HEK293 (cell line): ENCODE data around the gene MYD88.

ENCODE experiments used
- CTCF ChIA-PET: fragments of 350-600 bp; formaldehyde crosslinking; extraction: SDS; loops from one replicate; lab custom pipeline; 2021; ENCODE audit warnings: antibody characterized with exemption; lab: Yijun Ruan, JAX
- POLR2A ChIA-PET: fragments of 300-600 bp; formaldehyde crosslinking; extraction: SDS; loops from one replicate; lab custom pipeline; 2020; ENCODE audit warnings: antibody characterized with exemption, inconsistent platforms; lab: Yijun Ruan, JAX
- H3K27ac ChIP-seq: fragments of 200-500 bp; sonication (Bioruptor generic); 2 replicates; pipeline ENCODE4 v1.5.1; 2014; ENCODE audit warnings: low read depth, low read length, control low read depth, inconsistent platforms; ENCODE audit errors: extremely low read depth
- H3K36me3 ChIP-seq, 2 experiments: fragments of 200-500 bp in 1 of 2; sonication (Bioruptor generic) in 1 of 2; 1 replicate in 1 of 2; 2 replicates in 1 of 2; pipeline ENCODE4 v1.5.1; 2014 to 2017; ENCODE audit warnings: inconsistent platforms in 2 of 2, low read length in 2 of 2; ENCODE audit not compliant: control insufficient read depth in 2 of 2, insufficient read depth in 1 of 2
- H3K4me1 ChIP-seq: fragments of 200-500 bp; sonication (Bioruptor generic); 2 replicates; pipeline ENCODE4 v1.5.1; 2014; ENCODE audit warnings: mild to moderate bottlenecking, low read length, inconsistent platforms; ENCODE audit not compliant: control insufficient read depth, insufficient read depth
- H3K4me3 ChIP-seq: 2 replicates; pipeline ENCODE4 v1.5.1; 2011; ENCODE audit warnings: low read depth, mild to moderate bottlenecking, control low read depth, low read length, moderate library complexity
- H3K9me3 ChIP-seq: fragments of 200-500 bp; sonication (Bioruptor generic); 2 replicates; pipeline ENCODE4 v1.5.1; 2014; ENCODE audit warnings: low read depth, low read length, inconsistent platforms; ENCODE audit not compliant: control insufficient read depth, insufficient read depth
- GFI1B ChIP-seq: fragments of 450-650 bp; formaldehyde crosslinking; IDR thresholded peaks from 2 replicates; pipeline ENCODE4 v1.5.1; 2016; ENCODE audit warnings: missing biosample characterization, missing genetic modification characterization
- KLF10 ChIP-seq: fragments of 450-650 bp; IDR thresholded peaks from 2 replicates; pipeline ENCODE4 v1.5.1; 2018; ENCODE audit warnings: missing biosample characterization, mild to moderate bottlenecking, missing genetic modification characterization
- KLF9 ChIP-seq: fragments of 450-650 bp; formaldehyde crosslinking; IDR thresholded peaks from 2 replicates; pipeline ENCODE4 v1.5.1; 2016; ENCODE audit warnings: missing biosample characterization, missing genetic modification characterization, low read depth
- MEIS1 ChIP-seq: sonication (generic); formaldehyde crosslinking; IDR thresholded peaks from 2 replicates; pipeline ENCODE4 v1.8.1; 2022; ENCODE audit warnings: missing genetic modification reagents, mild to moderate bottlenecking, borderline replicate concordance
- TRIM28 ChIP-seq: IDR thresholded peaks from 2 replicates; pipeline ENCODE4 v1.6.1; 2011; ENCODE audit warnings: low read length, control low read depth, borderline replicate concordance
- ZBTB1 ChIP-seq: fragments of 450-650 bp; formaldehyde crosslinking; IDR thresholded peaks from 2 replicates; pipeline ENCODE4 v1.5.1; 2016; ENCODE audit warnings: missing biosample characterization, missing genetic modification characterization
- ZNF202 ChIP-seq: fragments of 450-650 bp; formaldehyde crosslinking; IDR thresholded peaks from 2 replicates; pipeline ENCODE4 v1.5.1; 2016; ENCODE audit warnings: missing biosample characterization, missing genetic modification characterization, borderline replicate concordance
- ZNF223 ChIP-seq: fragments of 450-650 bp; formaldehyde crosslinking; IDR thresholded peaks from 2 replicates; pipeline ENCODE4 v1.5.1; 2016; ENCODE audit warnings: missing biosample characterization, missing genetic modification characterization
- ZNF23 ChIP-seq: fragments of 450-650 bp; formaldehyde crosslinking; IDR thresholded peaks from 2 replicates; pipeline ENCODE4 v1.5.1; 2016; ENCODE audit warnings: missing biosample characterization, missing genetic modification characterization, borderline replicate concordance
- ZNF274 ChIP-seq, 2 experiments: fragments of 200-500 bp in 1 of 2; fragments of 450-650 bp in 1 of 2; sonication (Bioruptor generic) in 1 of 2; formaldehyde crosslinking in 1 of 2; IDR thresholded peaks; 2 replicates each; pipeline versions ENCODE4 v1.5.1 to v1.6.1; 2014 to 2016; ENCODE audit warnings: borderline replicate concordance in 1 of 2, inconsistent platforms in 1 of 2, low read length in 1 of 2, missing biosample characterization in 1 of 2, missing genetic modification characterization in 1 of 2
- ZNF335 ChIP-seq: fragments of 450-650 bp; formaldehyde crosslinking; conservative IDR thresholded peaks from 2 replicates; pipeline ENCODE4 v1.5.1; 2016; ENCODE audit warnings: missing biosample characterization, missing genetic modification characterization
- ZNF341 ChIP-seq: fragments of 450-650 bp; formaldehyde crosslinking; IDR thresholded peaks from 2 replicates; pipeline ENCODE4; 2016; ENCODE audit warnings: low read depth, missing biosample characterization, missing genetic modification characterization
- ZNF501 ChIP-seq: fragments of 450-650 bp; formaldehyde crosslinking; IDR thresholded peaks from 2 replicates; pipeline ENCODE4 v1.5.1; 2016; ENCODE audit warnings: missing biosample characterization, missing genetic modification characterization
- ZNF544 ChIP-seq: fragments of 450-650 bp; formaldehyde crosslinking; IDR thresholded peaks from 2 replicates; pipeline ENCODE4 v1.5.0; 2017; ENCODE audit warnings: missing biosample characterization, missing genetic modification characterization
- ZNF558 ChIP-seq: fragments of 450-650 bp; formaldehyde crosslinking; IDR thresholded peaks from 2 replicates; pipeline ENCODE4 v1.5.1; 2016; ENCODE audit warnings: missing biosample characterization, missing genetic modification characterization
- ZNF561 ChIP-seq: fragments of 450-650 bp; IDR thresholded peaks from 2 replicates; pipeline ENCODE4 v1.5.1; 2018; ENCODE audit warnings: missing biosample characterization, missing genetic modification characterization, borderline replicate concordance
- ZNF654 ChIP-seq: fragments of 450-650 bp; formaldehyde crosslinking; IDR thresholded peaks from 2 replicates; pipeline ENCODE4 v1.5.1; 2016; ENCODE audit warnings: low read depth, missing biosample characterization, missing genetic modification characterization
- ZNF658 ChIP-seq: fragments of 450-650 bp; formaldehyde crosslinking; IDR thresholded peaks from 2 replicates; pipeline ENCODE4; 2016; ENCODE audit warnings: missing biosample characterization, missing genetic modification characterization
- ZNF701 ChIP-seq: fragments of 450-650 bp; formaldehyde crosslinking; IDR thresholded peaks from 2 replicates; pipeline ENCODE4 v1.5.1; 2016; ENCODE audit warnings: missing biosample characterization, missing genetic modification characterization
- ZXDB ChIP-seq: fragments of 450-650 bp; formaldehyde crosslinking; IDR thresholded peaks from 2 replicates; pipeline ENCODE4 v1.5.1; 2016; ENCODE audit warnings: missing biosample characterization, missing genetic modification characterization
- TF ChIP-seq, protein P1 (sequence below): fragments of 450-650 bp; IDR thresholded peaks from 2 replicates; pipeline ENCODE4 v1.5.1; 2018; ENCODE audit warnings: missing biosample characterization, missing genetic modification characterization
- TF ChIP-seq, protein P2 (sequence below): fragments of 450-650 bp; formaldehyde crosslinking; IDR thresholded peaks from 2 replicates; pipeline ENCODE4 v1.5.1; 2016; ENCODE audit warnings: missing biosample characterization, missing genetic modification characterization
- TF ChIP-seq, protein P3 (sequence below): fragments of 450-650 bp; formaldehyde crosslinking; IDR thresholded peaks from 2 replicates; pipeline ENCODE4 v1.5.1; 2017; ENCODE audit warnings: missing biosample characterization, mild to moderate bottlenecking, missing genetic modification characterization, moderate library complexity
- TF ChIP-seq, protein P4 (sequence below): fragments of 450-650 bp; formaldehyde crosslinking; IDR thresholded peaks from 2 replicates; pipeline ENCODE4 v1.5.1; 2016; ENCODE audit warnings: missing biosample characterization, missing genetic modification characterization
- TF ChIP-seq, protein P5 (sequence below): fragments of 450-650 bp; formaldehyde crosslinking; IDR thresholded peaks from 2 replicates; pipeline ENCODE4 v1.5.1; 2017; ENCODE audit warnings: missing biosample characterization, missing genetic modification characterization

Gene MYD88

DNA sequence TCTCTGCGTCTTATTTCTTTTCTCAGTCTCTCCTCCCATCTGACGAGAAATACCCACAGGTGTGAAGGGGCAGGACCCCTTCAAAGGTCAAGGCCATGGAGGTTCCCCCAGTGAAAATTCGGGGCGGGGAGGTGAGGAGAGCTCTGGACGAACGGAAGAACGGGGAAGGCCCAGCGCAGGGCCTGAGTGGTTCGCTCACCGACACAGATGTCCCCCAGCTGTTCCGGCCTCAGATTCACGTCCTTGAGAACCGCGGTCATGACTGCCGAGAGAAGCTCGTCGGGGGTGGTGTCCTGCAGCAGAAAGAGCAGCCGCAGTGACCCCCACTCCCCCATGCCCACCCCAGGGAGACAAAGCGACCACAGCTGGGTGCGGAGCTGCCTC is 2.1 kb upstream of the MYD88 start:
- Histone ChIP-seq H3K9me3 (no peaks in the 10 kb centered on the region), H3K36me3 (peaks cover 0 to 39% of the 10 kb centered on the region in 2 experiments; a peak in 1 of 3 replicates), H3K27ac (peak overlapping the region; percentile 2; the same call in 1 of the 2 replicates), H3K4me1 (no peaks in the 10 kb centered on the region), H3K4me3 (peak overlapping the region; percentile 83)
- ChIA-PET POLR2A (interaction anchor here (0.8 to 3.5 kb wide), 12 partner anchors 10 to 319 kb away, joined by 3 to 48 read pairs (median 6); partner anchors contain the start of genes ACVR2B and OXSR1), CTCF (no interaction called here)
- TF ChIP-seq ZNF558 (tag by site-specific recombination) (no peak), ZNF341 (tag by site-specific recombination) (peak; percentile 86), ZNF501 (tag by site-specific recombination) (no peak), ZNF544 (tag by site-specific recombination) (no peak), ZNF335 (tag by site-specific recombination) (peak; percentile 83)

DNA sequence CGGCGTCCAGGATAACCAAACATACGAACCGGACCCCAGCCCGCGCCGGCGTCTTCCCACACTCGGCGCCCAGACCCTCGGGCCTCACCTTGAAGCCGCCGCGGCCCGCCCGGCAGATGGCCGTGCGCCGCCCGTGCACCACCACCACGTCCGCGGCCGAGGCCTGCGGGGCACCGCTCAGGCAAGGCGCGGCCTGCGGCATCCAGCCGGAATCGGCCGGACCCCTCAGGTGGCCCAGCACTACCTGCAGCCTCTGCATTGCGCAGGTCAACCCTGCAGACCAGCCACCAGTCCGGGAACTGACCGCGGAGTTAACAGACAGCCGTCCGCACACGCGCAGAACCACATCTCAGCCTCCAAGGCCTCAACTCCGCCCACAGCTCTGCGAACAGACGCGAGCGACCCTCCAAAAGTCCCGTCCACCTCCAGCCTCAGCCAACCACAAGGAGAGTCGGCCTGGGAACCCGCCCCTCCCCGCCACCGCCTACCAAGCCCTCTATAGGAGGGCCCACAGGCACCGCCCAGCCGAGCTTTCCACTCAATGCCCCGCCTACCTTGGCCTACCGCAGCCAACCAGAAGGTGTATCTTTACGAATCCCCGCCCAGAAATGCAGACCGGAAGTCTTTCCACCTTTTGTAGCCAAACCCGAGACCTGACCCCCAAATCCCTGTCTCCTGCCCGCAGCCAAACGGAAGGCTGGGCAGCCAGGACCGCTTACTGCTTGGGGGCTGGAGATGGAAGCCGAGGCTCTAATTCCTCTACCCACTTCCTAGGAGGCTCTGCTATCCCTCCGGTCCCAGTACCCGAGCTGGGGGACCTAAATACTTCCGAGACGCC is 1.5 kb upstream of the MYD88 start, which contains the start of gene ACAA1:
Gene ACAA1 (minus strand): TSS at position 351 of the 838 bp plus-strand sequence. CDS start 92 bp downstream, at position 259.
- Histone ChIP-seq H3K36me3 (peaks cover 0 to 32% of the 10 kb centered on the region in 2 experiments; a peak in 1 of 3 replicates), H3K9me3 (no peaks in the 10 kb centered on the region), H3K4me3 (peak within 1 kb of the TSS; percentile 83), H3K4me1 (no peaks in the 10 kb centered on the region), H3K27ac (peak within 1 kb of the TSS; percentile 2; the same call in 1 of the 2 replicates)
- CTCF ChIA-PET, result no interaction called here
- POLR2A ChIA-PET, result interaction anchor here (0.6 to 3.5 kb wide), 17 partner anchors 11 to 318 kb away, joined by 3 to 48 read pairs (median 5); partner anchors contain the start of genes ACVR2B, OXSR1 and XYLB
- TF ChIP-seq ZNF202 (no peak), ZNF561 (tag by site-specific recombination) (no peak), GFI1B (tag by site-specific recombination) (no peak), ZXDB (tag by site-specific recombination) (no peak), ZNF654 (no peak), KLF9 (tag by site-specific recombination) (peak; percentile 28; the same call in 1 of the 2 replicates), ZNF658 (tag by site-specific recombination) (no peak), ZNF23 (tag by site-specific recombination) (no peak), KLF10 (no peak), ZNF223 (tag by site-specific recombination) (no peak), TRIM28 (no peak), ZNF701 (no peak), ZBTB1 (tag by site-specific recombination) (no peak), MEIS1 (CRISPR knock-in tag) (no peak), ZNF274 (IDR thresholded peaks at IDR 0.05; ENCODE audit: low read length) (no peak), ZNF274 (tag by site-specific recombination; IDR thresholded peaks at IDR 0.05; ENCODE audit: borderline replicate concordance) (no peak)
- TF ChIP-seq, protein P1, sequence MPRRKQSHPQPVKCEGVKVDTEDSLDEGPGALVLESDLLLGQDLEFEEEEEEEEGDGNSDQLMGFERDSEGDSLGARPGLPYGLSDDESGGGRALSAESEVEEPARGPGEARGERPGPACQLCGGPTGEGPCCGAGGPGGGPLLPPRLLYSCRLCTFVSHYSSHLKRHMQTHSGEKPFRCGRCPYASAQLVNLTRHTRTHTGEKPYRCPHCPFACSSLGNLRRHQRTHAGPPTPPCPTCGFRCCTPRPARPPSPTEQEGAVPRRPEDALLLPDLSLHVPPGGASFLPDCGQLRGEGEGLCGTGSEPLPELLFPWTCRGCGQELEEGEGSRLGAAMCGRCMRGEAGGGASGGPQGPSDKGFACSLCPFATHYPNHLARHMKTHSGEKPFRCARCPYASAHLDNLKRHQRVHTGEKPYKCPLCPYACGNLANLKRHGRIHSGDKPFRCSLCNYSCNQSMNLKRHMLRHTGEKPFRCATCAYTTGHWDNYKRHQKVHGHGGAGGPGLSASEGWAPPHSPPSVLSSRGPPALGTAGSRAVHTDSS, result no peak
- TF ChIP-seq, protein P2, sequence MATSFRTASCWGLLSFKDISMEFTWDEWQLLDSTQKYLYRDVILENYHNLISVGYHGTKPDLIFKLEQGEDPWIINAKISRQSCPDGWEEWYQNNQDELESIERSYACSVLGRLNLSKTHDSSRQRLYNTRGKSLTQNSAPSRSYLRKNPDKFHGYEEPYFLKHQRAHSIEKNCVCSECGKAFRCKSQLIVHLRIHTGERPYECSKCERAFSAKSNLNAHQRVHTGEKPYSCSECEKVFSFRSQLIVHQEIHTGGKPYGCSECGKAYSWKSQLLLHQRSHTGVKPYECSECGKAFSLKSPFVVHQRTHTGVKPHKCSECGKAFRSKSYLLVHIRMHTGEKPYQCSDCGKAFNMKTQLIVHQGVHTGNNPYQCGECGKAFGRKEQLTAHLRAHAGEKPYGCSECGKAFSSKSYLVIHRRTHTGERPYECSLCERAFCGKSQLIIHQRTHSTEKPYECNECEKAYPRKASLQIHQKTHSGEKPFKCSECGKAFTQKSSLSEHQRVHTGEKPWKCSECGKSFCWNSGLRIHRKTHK (tag by site-specific recombination), result no peak
- TF ChIP-seq, protein P3, sequence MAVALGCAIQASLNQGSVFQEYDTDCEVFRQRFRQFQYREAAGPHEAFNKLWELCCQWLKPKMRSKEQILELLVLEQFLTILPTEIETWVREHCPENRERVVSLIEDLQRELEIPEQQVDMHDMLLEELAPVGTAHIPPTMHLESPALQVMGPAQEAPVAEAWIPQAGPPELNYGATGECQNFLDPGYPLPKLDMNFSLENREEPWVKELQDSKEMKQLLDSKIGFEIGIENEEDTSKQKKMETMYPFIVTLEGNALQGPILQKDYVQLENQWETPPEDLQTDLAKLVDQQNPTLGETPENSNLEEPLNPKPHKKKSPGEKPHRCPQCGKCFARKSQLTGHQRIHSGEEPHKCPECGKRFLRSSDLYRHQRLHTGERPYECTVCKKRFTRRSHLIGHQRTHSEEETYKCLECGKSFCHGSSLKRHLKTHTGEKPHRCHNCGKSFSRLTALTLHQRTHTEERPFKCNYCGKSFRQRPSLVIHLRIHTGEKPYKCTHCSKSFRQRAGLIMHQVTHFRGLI (tag by site-specific recombination), result peak; percentile 99
- TF ChIP-seq, protein P4, sequence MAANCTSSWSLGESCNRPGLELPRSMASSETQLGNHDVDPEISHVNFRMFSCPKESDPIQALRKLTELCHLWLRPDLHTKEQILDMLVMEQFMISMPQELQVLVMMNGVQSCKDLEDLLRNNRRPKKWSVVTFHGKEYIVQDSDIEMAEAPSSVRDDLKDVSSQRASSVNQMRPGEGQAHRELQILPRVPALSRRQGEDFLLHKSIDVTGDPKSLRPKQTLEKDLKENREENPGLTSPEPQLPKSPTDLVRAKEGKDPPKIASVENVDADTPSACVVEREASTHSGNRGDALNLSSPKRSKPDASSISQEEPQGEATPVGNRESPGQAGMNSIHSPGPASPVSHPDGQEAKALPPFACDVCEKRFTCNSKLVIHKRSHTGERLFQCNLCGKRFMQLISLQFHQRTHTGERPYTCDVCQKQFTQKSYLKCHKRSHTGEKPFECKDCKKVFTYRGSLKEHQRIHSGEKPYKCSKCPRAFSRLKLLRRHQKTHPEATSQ (tag by site-specific recombination), result no peak
- TF ChIP-seq, protein P5, sequence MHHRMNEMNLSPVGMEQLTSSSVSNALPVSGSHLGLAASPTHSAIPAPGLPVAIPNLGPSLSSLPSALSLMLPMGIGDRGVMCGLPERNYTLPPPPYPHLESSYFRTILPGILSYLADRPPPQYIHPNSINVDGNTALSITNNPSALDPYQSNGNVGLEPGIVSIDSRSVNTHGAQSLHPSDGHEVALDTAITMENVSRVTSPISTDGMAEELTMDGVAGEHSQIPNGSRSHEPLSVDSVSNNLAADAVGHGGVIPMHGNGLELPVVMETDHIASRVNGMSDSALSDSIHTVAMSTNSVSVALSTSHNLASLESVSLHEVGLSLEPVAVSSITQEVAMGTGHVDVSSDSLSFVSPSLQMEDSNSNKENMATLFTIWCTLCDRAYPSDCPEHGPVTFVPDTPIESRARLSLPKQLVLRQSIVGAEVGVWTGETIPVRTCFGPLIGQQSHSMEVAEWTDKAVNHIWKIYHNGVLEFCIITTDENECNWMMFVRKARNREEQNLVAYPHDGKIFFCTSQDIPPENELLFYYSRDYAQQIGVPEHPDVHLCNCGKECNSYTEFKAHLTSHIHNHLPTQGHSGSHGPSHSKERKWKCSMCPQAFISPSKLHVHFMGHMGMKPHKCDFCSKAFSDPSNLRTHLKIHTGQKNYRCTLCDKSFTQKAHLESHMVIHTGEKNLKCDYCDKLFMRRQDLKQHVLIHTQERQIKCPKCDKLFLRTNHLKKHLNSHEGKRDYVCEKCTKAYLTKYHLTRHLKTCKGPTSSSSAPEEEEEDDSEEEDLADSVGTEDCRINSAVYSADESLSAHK (tag by site-specific recombination), result no peak
